Activated naive CD4-positive, alpha-beta T cell treated with anti-CD3 and anti-CD28 coated beads, Interleukin-2, amount 10 ng/mL, durations not matched to agents 7 days and 5 days (primary cell): Measurements from ENCODE around the gene FBXO17.

Experiments used
- CTCF ChIA-PET: fragments of 350-600 bp; sonication (Branson Sonifier 250); formaldehyde crosslinking; loops from one replicate; lab custom pipeline; 2021; ENCODE audit warnings: antibody characterized with exemption; lab: Charles Lee
- DNase-seq: peaks from one replicate; pipeline ENCODE4 v3.0.0-alpha.2; 2020
- H3K27ac Mint-ChIP-seq: one replicate; pipeline ENCODE4 v1.8.0; 2021; ENCODE audit warnings: mild to moderate bottlenecking, moderate library complexity, mixed read lengths
- H3K27me3 Mint-ChIP-seq: one replicate; pipeline ENCODE4 v1.8.0; 2021; ENCODE audit warnings: mild to moderate bottlenecking, mixed read lengths
- H3K36me3 Mint-ChIP-seq: one replicate; pipeline ENCODE4 v1.8.0; 2021; ENCODE audit warnings: mixed read lengths
- H3K4me1 Mint-ChIP-seq: one replicate; pipeline ENCODE4 v1.8.0; 2021; ENCODE audit warnings: mixed read lengths
- H3K4me3 Mint-ChIP-seq: one replicate; pipeline ENCODE4 v1.8.0; 2021; ENCODE audit warnings: mild to moderate bottlenecking, moderate library complexity, mixed read lengths
- H3K9me3 Mint-ChIP-seq: one replicate; pipeline ENCODE4 v1.8.0; 2021; ENCODE audit warnings: mixed read lengths

The FBXO17 gene

DNA sequence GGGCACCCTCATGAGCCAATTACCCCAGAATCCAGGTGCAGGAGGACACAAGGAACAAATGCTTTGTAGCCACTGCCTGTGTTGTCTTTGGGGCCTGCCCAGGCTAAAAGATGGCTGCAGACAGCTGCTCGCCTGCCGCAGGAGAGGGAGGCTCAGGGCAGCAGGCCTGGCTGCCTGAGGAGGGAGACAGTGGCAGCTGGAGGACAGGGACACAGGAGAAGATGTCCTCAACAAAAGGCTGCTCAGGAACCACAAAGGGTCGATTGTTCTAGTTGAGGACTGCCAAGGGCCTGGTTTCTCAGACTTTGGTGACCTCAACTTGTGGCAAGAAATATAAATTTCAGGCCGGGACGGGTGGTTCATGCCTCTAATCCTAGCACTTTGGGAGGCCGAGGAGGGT is 83.8 kb downstream of the FBXO17 start:
- Mint-ChIP-seq H3K4me1 (no peaks in the 10 kb centered on the region), H3K27ac (no peak overlapping the region), H3K4me3 (no peak overlapping the region), H3K27me3 (no peaks in the 10 kb centered on the region), H3K9me3 (no peaks in the 10 kb centered on the region), H3K36me3 (peaks cover 9% of the 10 kb centered on the region)
- CTCF ChIA-PET: no interaction called here
- no peak for DNase-seq
